Skeletal muscle cell (primary cell): ENCODE results near the gene LRRIQ1.
A peak's percentile ranks its signal among the peaks of the same experiment; 100 is the strongest.

ENCODE experiments used
- DNase-seq: peaks from one replicate; pipeline ENCODE4 v3.0.0-alpha.2; 2010; ENCODE audit warnings: low read depth
- H3K4me3 ChIP-seq: 2 replicates; pipeline ENCODE4 v1.5.1; 2011; ENCODE audit warnings: low read depth, mild to moderate bottlenecking, control low read depth, low read length, moderate library complexity

The LRRIQ1 gene

GRCh38 chr12:85041395-85041794, 5.2 kb downstream of the LRRIQ1 start:
- no peak overlapping the region for H3K4me3 ChIP-seq
- no peak for DNase-seq

GRCh38 chr12:85043829-85044228, 7.7 kb downstream of the LRRIQ1 start:
- DNase-seq, result no peak
- no peak overlapping the region for H3K4me3 ChIP-seq

- DNase-seq, result no peak
- no peak overlapping the region for H3K4me3 ChIP-seq
Observed at GRCh38 chr12:85057370-85057963, 21.3 kb downstream of the LRRIQ1 start.

GRCh38 chr12:85058339-85058738, 22.2 kb downstream of the LRRIQ1 start:
- DNase-seq, result no peak
- no peak overlapping the region for H3K4me3 ChIP-seq

- no peak overlapping the region for H3K4me3 ChIP-seq
- no peak for DNase-seq
Observed at GRCh38 chr12:85059594-85059993, 23.4 kb downstream of the LRRIQ1 start.

- DNase-seq, result no peak
- no peak overlapping the region for H3K4me3 ChIP-seq
Observed at GRCh38 chr12:85060916-85061315, 24.8 kb downstream of the LRRIQ1 start.

- peak; percentile 1 for DNase-seq
- H3K4me3 ChIP-seq, result no peak overlapping the region
Observed at GRCh38 chr12:85065837-85066482, 29.8 kb downstream of the LRRIQ1 start.

- no peak for DNase-seq
- no peak overlapping the region for H3K4me3 ChIP-seq
Observed at GRCh38 chr12:85072826-85073225, 36.7 kb downstream of the LRRIQ1 start.

- no peak overlapping the region for H3K4me3 ChIP-seq
- peak; percentile 82 for DNase-seq
Observed at GRCh38 chr12:85076688-85077430, 40.7 kb downstream of the LRRIQ1 start.

GRCh38 chr12:85085066-85085465, 48.9 kb downstream of the LRRIQ1 start:
- no peak overlapping the region for H3K4me3 ChIP-seq

GRCh38 chr12:85089792-85090191, 53.6 kb downstream of the LRRIQ1 start:
- no peak overlapping the region for H3K4me3 ChIP-seq
- DNase-seq, result no peak

More at GRCh38 chr12:85085066-85085465, 48.9 kb downstream of the LRRIQ1 start:
- no peak for DNase-seq

- H3K4me3 ChIP-seq, result no peak overlapping the region
- no peak for DNase-seq
Observed at GRCh38 chr12:85092814-85093370, 56.7 kb downstream of the LRRIQ1 start.

GRCh38 chr12:85095501-85095900, 59.4 kb downstream of the LRRIQ1 start:
- no peak overlapping the region for H3K4me3 ChIP-seq
- no peak for DNase-seq

- no peak overlapping the region for H3K4me3 ChIP-seq
- DNase-seq, result peak; percentile 21
Observed at GRCh38 chr12:85130646-85131045, 94.5 kb downstream of the LRRIQ1 start.

GRCh38 chr12:85138833-85139232, 102.7 kb downstream of the LRRIQ1 start:
- DNase-seq, result no peak
- no peak overlapping the region for H3K4me3 ChIP-seq

- DNase-seq, result no peak
- no peak overlapping the region for H3K4me3 ChIP-seq
Observed at GRCh38 chr12:85147331-85147730, 111.2 kb downstream of the LRRIQ1 start.

- H3K4me3 ChIP-seq, result no peak overlapping the region
- no peak for DNase-seq
Observed at GRCh38 chr12:85152311-85152729, 116.2 kb downstream of the LRRIQ1 start.

- no peak overlapping the region for H3K4me3 ChIP-seq
- DNase-seq, result peak; percentile 5
Observed at GRCh38 chr12:85155791-85156190, 119.6 kb downstream of the LRRIQ1 start.

GRCh38 chr12:85156569-85156968, 120.4 kb downstream of the LRRIQ1 start:
- no peak for DNase-seq
- no peak overlapping the region for H3K4me3 ChIP-seq

GRCh38 chr12:85157035-85157603, 121.0 kb downstream of the LRRIQ1 start:
- DNase-seq, result no peak
- H3K4me3 ChIP-seq, result no peak overlapping the region
